KMS-11 (cell line): ENCODE results near the gene DPPA2.

ENCODE experiments used
- H2AFZ ChIP-seq: fragments of 200-600 bp; sonication (generic); 2 replicates; pipeline ENCODE4 v1.6.1; 2016; ENCODE audit warnings: antibody characterized with exemption, mixed run types, low read depth
- H3K27ac ChIP-seq: fragments of 200-600 bp; sonication (generic); 2 replicates; pipeline ENCODE4 v1.6.1; 2016; ENCODE audit warnings: mild to moderate bottlenecking, mixed run types
- H3K27me3 ChIP-seq: fragments of 200-600 bp; sonication (generic); 2 replicates; pipeline ENCODE4 v1.6.1; 2017; ENCODE audit warnings: mild to moderate bottlenecking, low read depth, mixed run types, moderate library complexity; ENCODE audit not compliant: insufficient read depth
- H3K36me3 ChIP-seq: fragments of 200-600 bp; sonication (generic); 2 replicates; pipeline ENCODE4 v1.6.1; 2017; ENCODE audit warnings: mild to moderate bottlenecking, mixed run types; ENCODE audit not compliant: insufficient read depth
- H3K4me1 ChIP-seq: fragments of 200-600 bp; sonication (generic); 2 replicates; pipeline ENCODE4 v1.6.1; 2016; ENCODE audit warnings: mild to moderate bottlenecking, low read depth, mixed run types; ENCODE audit not compliant: poor library complexity, severe bottlenecking
- H3K4me2 ChIP-seq: fragments of 200-600 bp; sonication (generic); 2 replicates; pipeline ENCODE4 v1.7.0; 2016; ENCODE audit warnings: mild to moderate bottlenecking, mixed run types
- H3K4me3 ChIP-seq: fragments of 200-600 bp; sonication (generic); IDR thresholded peaks from 2 replicates; pipeline ENCODE4 v1.6.1; 2017; ENCODE audit warnings: low read depth, low read length, mixed read lengths; ENCODE audit not compliant: insufficient read depth
- H3K79me2 ChIP-seq: fragments of 200-600 bp; sonication (generic); 2 replicates; pipeline ENCODE4 v1.6.1; 2016; ENCODE audit warnings: low read depth, mixed run types; ENCODE audit not compliant: insufficient read depth
- H3K9ac ChIP-seq: fragments of 200-600 bp; sonication (generic); 2 replicates; pipeline ENCODE4 v1.6.1; 2016; ENCODE audit warnings: mild to moderate bottlenecking, mixed run types
- H4K20me1 ChIP-seq: fragments of 200-600 bp; sonication (generic); 2 replicates; pipeline ENCODE4 v1.6.1; 2016; ENCODE audit warnings: mild to moderate bottlenecking, mixed run types; ENCODE audit not compliant: insufficient read depth
- TF ChIP-seq, protein P1 (sequence below): fragments of 200-600 bp; sonication (generic); conservative IDR thresholded peaks from 2 replicates; pipeline ENCODE4 v1.6.1; 2017; ENCODE audit warnings: low read depth, mild to moderate bottlenecking, antibody characterized with exemption, low read length, moderate library complexity, mixed read lengths

DPPA2 gene

DNA sequence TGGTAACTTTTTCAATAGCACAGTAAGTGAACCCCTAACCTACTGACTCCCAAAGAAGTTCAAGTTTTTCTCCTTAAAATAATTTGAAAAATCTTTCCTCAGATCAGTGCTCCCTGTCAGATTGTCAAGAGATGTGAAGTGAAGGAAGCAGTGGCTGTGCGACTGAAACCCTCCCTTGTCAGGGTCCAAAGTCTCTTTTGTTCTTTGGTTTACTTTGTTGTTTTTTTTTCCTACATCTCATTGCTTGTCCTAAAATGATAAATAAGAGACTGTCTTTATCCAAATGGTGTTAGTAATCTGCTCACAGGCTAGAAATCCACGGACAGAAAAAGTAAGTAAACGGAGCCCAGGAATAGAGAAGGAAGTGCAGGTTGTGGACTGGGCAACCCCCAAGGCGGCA, 22.0 kb upstream of the DPPA2 start:
- Histone ChIP-seq H2AFZ (no peak overlapping the region), H3K4me3 (no peak overlapping the region), H4K20me1 (no peaks in the 10 kb centered on the region), H3K9ac (no peak overlapping the region), H3K4me2 (no peak overlapping the region), H3K27me3 (no peaks in the 10 kb centered on the region), H3K4me1 (no peaks in the 10 kb centered on the region), H3K36me3 (no peaks in the 10 kb centered on the region), H3K79me2 (no peaks in the 10 kb centered on the region), H3K27ac (no peak overlapping the region)
- TF ChIP-seq, protein P1, sequence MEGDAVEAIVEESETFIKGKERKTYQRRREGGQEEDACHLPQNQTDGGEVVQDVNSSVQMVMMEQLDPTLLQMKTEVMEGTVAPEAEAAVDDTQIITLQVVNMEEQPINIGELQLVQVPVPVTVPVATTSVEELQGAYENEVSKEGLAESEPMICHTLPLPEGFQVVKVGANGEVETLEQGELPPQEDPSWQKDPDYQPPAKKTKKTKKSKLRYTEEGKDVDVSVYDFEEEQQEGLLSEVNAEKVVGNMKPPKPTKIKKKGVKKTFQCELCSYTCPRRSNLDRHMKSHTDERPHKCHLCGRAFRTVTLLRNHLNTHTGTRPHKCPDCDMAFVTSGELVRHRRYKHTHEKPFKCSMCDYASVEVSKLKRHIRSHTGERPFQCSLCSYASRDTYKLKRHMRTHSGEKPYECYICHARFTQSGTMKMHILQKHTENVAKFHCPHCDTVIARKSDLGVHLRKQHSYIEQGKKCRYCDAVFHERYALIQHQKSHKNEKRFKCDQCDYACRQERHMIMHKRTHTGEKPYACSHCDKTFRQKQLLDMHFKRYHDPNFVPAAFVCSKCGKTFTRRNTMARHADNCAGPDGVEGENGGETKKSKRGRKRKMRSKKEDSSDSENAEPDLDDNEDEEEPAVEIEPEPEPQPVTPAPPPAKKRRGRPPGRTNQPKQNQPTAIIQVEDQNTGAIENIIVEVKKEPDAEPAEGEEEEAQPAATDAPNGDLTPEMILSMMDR: no peak

DNA sequence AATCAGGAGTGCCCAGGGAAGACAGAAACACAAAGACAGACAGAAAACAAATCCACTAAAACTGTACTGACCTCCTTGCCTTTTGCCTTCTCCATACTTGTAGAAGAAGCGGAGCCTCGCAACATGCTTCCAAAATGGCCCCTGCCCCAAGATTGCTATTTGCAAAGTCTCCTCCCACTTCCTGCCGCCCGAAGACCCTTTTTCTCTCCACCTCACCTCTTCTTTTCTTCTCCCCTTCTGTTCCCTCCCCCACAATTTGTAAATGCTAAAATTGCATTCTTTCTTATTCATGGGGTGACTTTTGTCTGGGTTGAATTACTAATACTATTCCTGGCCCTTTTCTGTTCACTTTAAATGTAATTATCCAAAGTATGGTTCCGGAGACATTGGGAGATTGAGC, 21.1 kb upstream of the DPPA2 start, which contains the start of gene DPPA4:
DPPA4 (minus strand) TSS at position 154 of the 400 bp plus-strand sequence; CDS start at position 125, 29 bp downstream.
- Histone ChIP-seq H2AFZ (no peak within 1 kb of the TSS), H3K4me1 (no peaks in the 10 kb centered on the region), H4K20me1 (no peaks in the 10 kb centered on the region), H3K27me3 (no peaks in the 10 kb centered on the region), H3K27ac (no peak within 1 kb of the TSS), H3K4me2 (no peak within 1 kb of the TSS), H3K36me3 (no peaks in the 10 kb centered on the region), H3K79me2 (no peaks in the 10 kb centered on the region), H3K4me3 (no peak within 1 kb of the TSS), H3K9ac (no peak within 1 kb of the TSS)
- TF ChIP-seq, protein P1: no peak

DNA sequence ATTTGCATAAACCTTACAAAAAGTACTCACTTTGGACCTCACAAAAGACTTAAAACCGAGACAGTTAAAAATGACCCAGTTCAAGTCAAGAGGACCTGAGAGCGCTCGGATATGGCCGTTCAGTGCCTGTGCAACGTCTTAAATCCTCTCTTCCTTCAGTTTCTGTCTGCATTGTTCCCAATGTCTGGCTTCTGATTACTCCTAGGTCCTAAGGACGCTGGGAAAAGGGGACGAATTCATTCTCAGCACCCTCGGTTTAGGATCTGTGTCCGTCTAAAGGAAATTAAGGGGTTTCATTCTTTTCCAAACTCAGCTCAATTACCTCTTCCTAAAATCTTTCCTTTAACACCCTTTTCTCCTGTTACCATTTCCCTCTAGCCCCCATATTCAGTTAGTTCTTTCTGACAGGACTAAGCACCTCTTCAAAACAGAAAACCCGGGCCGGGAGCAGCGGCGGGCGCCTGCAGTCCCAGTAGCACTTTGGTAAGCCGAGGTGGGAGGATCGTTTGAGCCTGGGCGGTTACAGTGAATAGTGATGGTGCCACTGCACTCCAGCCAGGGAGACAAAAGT, 20.1 kb upstream of the DPPA2 start:
- Histone ChIP-seq H3K79me2 (no peaks in the 10 kb centered on the region), H3K27me3 (no peaks in the 10 kb centered on the region), H3K9ac (no peak overlapping the region), H3K4me2 (no peak overlapping the region), H3K4me3 (no peak overlapping the region), H3K4me1 (no peaks in the 10 kb centered on the region), H2AFZ (no peak overlapping the region), H4K20me1 (no peaks in the 10 kb centered on the region), H3K27ac (no peak overlapping the region), H3K36me3 (no peaks in the 10 kb centered on the region)
- TF ChIP-seq, protein P1: no peak

DNA sequence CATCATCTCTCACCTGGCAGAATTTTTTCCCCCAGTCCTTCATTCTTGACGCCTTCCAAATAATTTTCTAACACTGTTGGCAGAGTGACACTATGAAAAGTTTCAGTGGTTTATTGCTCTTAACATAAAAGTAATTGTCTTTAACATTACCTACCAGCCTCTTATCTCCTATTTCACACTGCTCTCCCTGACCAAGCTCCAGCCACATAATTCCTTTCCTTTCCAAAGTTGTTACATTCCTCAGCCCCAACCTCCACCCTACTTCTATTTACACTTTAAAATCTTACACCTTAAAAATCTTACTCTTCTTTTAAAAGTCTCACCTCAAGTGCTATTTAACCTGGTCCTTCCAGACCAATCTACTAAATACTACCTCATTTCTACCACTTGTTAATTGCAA, 18.3 kb upstream of the DPPA2 start:
- Histone ChIP-seq H3K4me2 (no peak overlapping the region), H4K20me1 (no peaks in the 10 kb centered on the region), H3K4me3 (no peak overlapping the region), H2AFZ (no peak overlapping the region), H3K36me3 (no peaks in the 10 kb centered on the region), H3K27ac (no peak overlapping the region), H3K79me2 (no peaks in the 10 kb centered on the region), H3K4me1 (no peaks in the 10 kb centered on the region), H3K27me3 (no peaks in the 10 kb centered on the region), H3K9ac (no peak overlapping the region)
- TF ChIP-seq, protein P1: no peak
